Muscle layer of duodenum (tissue), 2 donors: ENCODE measurements around the gene KRTAP19-8.

Experiments
- H3K27ac ChIP-seq: one replicate; pipeline ENCODE4 v1.7.0; 2013; ENCODE audit warnings: mild to moderate bottlenecking, low read length
- H3K27me3 ChIP-seq: one replicate; pipeline ENCODE4 v1.7.0; 2013; ENCODE audit warnings: low read depth, mild to moderate bottlenecking, control low read depth, low read length
- H3K36me3 ChIP-seq, 2 donors: one replicate each; pipeline ENCODE4 v1.7.0; 2013; ENCODE audit warnings: low read length in 2 of 2, control low read depth in 1 of 2, mild to moderate bottlenecking in 1 of 2; ENCODE audit not compliant: insufficient read depth in 2 of 2, control insufficient read depth in 1 of 2
- H3K4me1 ChIP-seq, 2 donors: one replicate each; pipeline ENCODE4 v1.7.0; 2013; ENCODE audit warnings: low read length in 2 of 2, mild to moderate bottlenecking in 2 of 2, control low read depth in 1 of 2, moderate library complexity in 1 of 2; ENCODE audit not compliant: insufficient read depth in 2 of 2, control insufficient read depth in 1 of 2
- H3K4me3 ChIP-seq, 2 donors: one replicate each; pipeline ENCODE4 v1.7.0; 2013; ENCODE audit warnings: low read length in 2 of 2, low read depth in 1 of 2, mild to moderate bottlenecking in 1 of 2
- H3K9me3 ChIP-seq, 2 donors: one replicate each; pipeline ENCODE4 v1.7.0; 2013; ENCODE audit warnings: low read length in 2 of 2, control low read depth in 1 of 2, mild to moderate bottlenecking in 1 of 2; ENCODE audit not compliant: control insufficient read depth in 1 of 2
- donor health status: healthy.

KRTAP19-8 gene

DNA sequence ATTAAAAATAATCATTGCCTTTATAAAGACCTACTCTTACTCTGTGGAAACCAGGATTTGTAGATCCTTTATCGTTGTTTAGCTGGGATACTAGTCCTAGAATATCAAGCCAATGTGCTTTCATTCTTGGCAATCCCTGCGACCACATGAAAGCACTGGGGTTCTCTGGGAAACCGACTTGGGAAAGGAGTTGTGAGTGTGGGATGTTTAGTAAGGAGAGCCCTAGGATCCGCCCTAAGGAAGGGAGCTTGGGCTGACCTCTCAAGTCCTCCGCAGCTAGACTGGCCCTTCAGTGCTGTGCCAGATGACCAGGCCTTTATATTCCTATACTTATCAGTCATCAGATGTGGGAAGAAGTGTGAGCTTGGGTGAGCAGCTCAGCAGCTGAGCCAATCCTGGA lies 5.2 kb upstream of the KRTAP19-8 start:
- H3K9me3 ChIP-seq, result no peaks in the 10 kb centered on the region
- no peaks in the 10 kb centered on the region for H3K27me3 ChIP-seq
- no peak overlapping the region for H3K4me3 ChIP-seq
- no peaks in the 10 kb centered on the region for H3K4me1 ChIP-seq
- H3K36me3 ChIP-seq, result no peaks in the 10 kb centered on the region
- H3K27ac ChIP-seq, result no peak overlapping the region

GRCh38 chr21:31042080-31042464 lies 3.8 kb upstream of the KRTAP19-8 start:
- no peaks in the 10 kb centered on the region for H3K27me3 ChIP-seq
- H3K36me3 ChIP-seq, result no peaks in the 10 kb centered on the region
- no peak overlapping the region for H3K27ac ChIP-seq
- H3K4me3 ChIP-seq, result no peak overlapping the region
- H3K4me1 ChIP-seq, result no peaks in the 10 kb centered on the region
- H3K9me3 ChIP-seq, result no peaks in the 10 kb centered on the region

- Histone ChIP-seq H3K9me3 (no peaks in the 10 kb centered on the region), H3K27ac (no peak overlapping the region), H3K4me1 (no peaks in the 10 kb centered on the region), H3K27me3 (no peaks in the 10 kb centered on the region), H3K4me3 (no peak overlapping the region), H3K36me3 (no peaks in the 10 kb centered on the region)
These were observed 3.2 kb upstream of the KRTAP19-8 start for GRCh38 chr21:31041295-31042079.

DNA sequence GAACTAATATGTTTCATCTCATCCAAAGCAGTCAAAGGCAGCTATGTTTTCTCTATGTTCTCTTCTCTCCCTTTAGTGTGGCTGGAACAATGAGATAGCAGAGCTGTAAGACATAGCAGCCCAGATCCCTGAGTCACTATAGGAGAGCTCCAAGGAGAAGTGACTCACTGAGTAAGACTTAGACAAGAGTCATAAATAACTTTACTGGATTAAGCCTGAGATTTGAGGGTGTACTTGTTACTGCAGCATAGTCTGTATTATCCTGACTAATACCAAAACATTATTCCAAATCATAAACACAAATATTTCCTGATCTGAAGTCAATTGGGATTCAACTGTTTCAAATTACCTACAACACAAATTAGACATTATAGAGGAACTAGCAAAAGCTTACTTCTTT lies 3.9 kb downstream of the KRTAP19-8 start:
- H3K4me1 ChIP-seq, result no peaks in the 10 kb centered on the region

DNA sequence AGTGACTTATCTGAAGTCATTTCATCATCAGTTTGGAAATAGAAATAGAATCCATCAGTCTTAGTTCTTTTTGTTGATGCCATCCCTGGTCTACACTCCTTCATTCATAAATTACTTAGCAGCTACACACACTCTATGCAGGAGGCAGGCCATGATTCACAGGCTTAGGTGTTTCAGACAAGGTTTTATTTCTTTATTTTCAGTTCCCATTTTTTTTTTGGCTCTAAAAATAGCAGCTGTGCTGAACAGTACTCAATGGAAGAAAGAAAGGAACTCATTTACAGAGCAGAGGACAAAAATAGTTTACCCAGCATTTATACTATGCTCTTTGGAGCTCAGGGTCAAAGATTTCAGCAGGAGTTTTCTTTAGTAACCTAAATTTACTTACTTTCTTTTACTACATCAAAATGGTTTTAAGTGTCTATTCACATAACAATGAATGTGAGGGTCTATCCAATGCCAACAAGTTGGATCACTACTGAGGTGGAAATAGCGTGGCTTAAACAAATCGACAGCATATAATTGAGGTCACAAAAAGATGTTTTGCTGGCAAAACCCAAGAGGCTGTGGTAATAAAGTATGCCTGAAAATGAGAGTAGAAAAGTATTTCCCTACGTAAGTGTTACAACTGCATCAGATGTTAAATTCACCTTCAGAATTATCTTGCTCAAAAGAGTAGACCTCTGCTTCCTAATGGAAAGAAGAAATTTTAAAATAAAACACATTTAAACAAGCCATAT lies 7.7 kb downstream of the KRTAP19-8 start:
- H3K27ac ChIP-seq, result no peak overlapping the region
- peaks cover 0 to 4% of the 10 kb centered on the region in 2 donors for H3K9me3 ChIP-seq
- H3K4me1 ChIP-seq, result no peaks in the 10 kb centered on the region
- no peaks in the 10 kb centered on the region for H3K36me3 ChIP-seq
- no peak overlapping the region for H3K4me3 ChIP-seq
- H3K27me3 ChIP-seq, result no peaks in the 10 kb centered on the region

More for the DNA sequence above, 3.9 kb downstream of the KRTAP19-8 start:
- peaks cover 0 to 4% of the 10 kb centered on the region in 2 donors for H3K9me3 ChIP-seq
- H3K4me3 ChIP-seq, result no peak overlapping the region
- no peak overlapping the region for H3K27ac ChIP-seq
- H3K27me3 ChIP-seq, result no peaks in the 10 kb centered on the region
- no peaks in the 10 kb centered on the region for H3K36me3 ChIP-seq

DNA sequence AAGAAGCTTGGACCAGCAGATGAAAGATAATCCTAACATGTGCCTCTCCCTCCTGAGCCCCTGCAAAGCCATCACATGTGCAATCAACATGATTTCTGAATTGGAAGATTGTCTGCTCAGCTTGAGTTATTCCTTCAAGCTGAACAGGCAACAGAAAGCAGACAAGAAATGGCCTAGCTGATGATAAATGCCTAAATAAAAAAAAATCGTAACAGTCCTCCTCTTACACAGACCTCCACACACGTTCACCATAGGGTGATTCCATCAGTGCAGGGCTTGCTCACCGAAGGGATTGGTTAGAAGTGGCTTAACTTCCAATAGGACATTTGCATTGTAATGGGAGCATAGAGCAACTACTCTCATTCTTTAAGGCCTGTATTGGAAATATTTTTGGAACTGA lies 14.6 kb downstream of the KRTAP19-8 start:
- Histone ChIP-seq H3K4me1 (no peaks in the 10 kb centered on the region), H3K4me3 (no peak overlapping the region), H3K27me3 (no peaks in the 10 kb centered on the region), H3K27ac (no peak overlapping the region), H3K9me3 (no peaks in the 10 kb centered on the region), H3K36me3 (no peaks in the 10 kb centered on the region)

- H3K4me1 ChIP-seq, result no peaks in the 10 kb centered on the region
- no peaks in the 10 kb centered on the region for H3K36me3 ChIP-seq
- no peak overlapping the region for H3K4me3 ChIP-seq
- no peaks in the 10 kb centered on the region for H3K9me3 ChIP-seq
- no peaks in the 10 kb centered on the region for H3K27me3 ChIP-seq
- H3K27ac ChIP-seq, result no peak overlapping the region
These were observed 16.0 kb downstream of the KRTAP19-8 start for GRCh38 chr21:31022306-31022705.

GRCh38 chr21:31018232-31018631 lies 20.0 kb downstream of the KRTAP19-8 start:
- peaks cover 0 to 4% of the 10 kb centered on the region in 2 donors for H3K9me3 ChIP-seq
- H3K36me3 ChIP-seq, result no peaks in the 10 kb centered on the region
- no peaks in the 10 kb centered on the region for H3K4me1 ChIP-seq
- no peaks in the 10 kb centered on the region for H3K27me3 ChIP-seq
- no peak overlapping the region for H3K4me3 ChIP-seq
- no peak overlapping the region for H3K27ac ChIP-seq

- H3K4me3 ChIP-seq, result no peak overlapping the region
- no peaks in the 10 kb centered on the region for H3K4me1 ChIP-seq
- no peaks in the 10 kb centered on the region for H3K36me3 ChIP-seq
- no peak overlapping the region for H3K27ac ChIP-seq
- no peaks in the 10 kb centered on the region for H3K27me3 ChIP-seq
- peaks cover 0 to 4% of the 10 kb centered on the region in 2 donors for H3K9me3 ChIP-seq
These were observed 23.4 kb downstream of the KRTAP19-8 start for GRCh38 chr21:31014891-31015290.

DNA sequence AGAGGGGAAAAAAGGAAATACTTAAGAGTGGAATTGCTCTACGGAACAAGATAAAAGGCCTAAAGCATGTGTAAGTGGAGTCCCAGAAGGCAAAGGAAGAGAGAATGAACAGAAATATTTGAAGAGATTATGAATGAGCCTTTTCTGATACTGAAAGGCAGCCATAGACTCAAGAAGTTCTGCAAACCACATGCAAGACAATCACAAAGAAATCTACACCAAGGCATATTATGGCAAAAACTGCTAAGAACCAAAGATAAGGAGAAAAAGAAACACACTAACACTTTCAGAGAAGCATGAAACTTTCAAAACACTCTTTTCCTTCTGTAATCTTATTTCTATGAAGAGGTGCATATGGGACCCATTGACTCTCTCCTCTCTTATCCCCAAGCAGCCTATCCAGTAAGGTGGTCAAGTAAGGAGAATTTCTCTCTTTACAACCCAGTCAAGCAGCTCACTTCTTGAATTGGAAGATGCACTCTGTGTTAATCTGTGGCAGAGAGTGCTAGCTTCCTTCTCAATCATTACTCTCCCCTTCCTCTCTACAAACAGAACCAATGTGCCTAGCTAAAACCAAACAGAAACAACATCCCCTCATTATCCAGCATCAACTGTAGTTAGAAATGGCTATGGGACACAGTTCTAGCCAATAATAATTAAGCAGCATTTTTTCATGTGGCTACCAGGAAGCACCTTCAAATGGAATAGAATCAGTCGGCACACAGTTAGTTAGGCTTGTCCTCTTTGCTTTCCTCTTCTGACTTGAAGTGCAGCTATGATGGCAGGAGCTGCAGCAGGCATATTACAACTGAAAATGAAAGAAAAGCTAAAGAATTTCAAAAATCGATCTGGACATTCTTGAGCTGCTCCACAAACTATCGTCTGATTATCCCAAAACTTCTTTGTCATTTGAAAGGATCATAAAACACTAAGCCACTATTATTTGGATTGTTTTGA lies 25.9 kb downstream of the KRTAP19-8 start:
- Histone ChIP-seq H3K4me1 (no peaks in the 10 kb centered on the region), H3K36me3 (no peaks in the 10 kb centered on the region), H3K27ac (no peak overlapping the region), H3K4me3 (no peak overlapping the region), H3K9me3 (peaks cover 0 to 4% of the 10 kb centered on the region in 2 donors), H3K27me3 (no peaks in the 10 kb centered on the region)

DNA sequence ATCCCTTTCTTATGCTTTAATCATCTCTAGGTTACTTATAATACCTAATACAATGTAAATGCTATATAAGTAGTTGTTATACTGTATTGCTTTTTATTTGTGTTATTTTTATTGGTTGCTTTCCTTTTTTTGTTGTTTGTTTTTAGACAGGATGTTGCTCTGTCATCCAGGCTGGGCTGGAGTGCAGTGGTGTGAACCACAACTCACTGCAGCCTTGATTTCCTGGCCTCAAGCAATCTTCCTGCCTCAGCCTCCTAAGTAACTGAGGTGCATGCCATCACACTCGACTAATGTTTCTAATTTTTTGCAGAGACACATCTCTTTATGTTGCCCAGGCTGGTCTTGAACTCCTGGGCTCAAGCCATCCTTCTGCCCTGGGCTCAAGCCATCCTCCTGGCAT lies 26.9 kb downstream of the KRTAP19-8 start:
- H3K4me3 ChIP-seq, result no peak overlapping the region
- H3K4me1 ChIP-seq, result no peaks in the 10 kb centered on the region
- no peak overlapping the region for H3K27ac ChIP-seq
- no peaks in the 10 kb centered on the region for H3K27me3 ChIP-seq
- H3K9me3 ChIP-seq, result peaks cover 0 to under 1% of the 10 kb centered on the region in 2 donors
- no peaks in the 10 kb centered on the region for H3K36me3 ChIP-seq
